Lung (tissue), 12 donors: ENCODE data around the gene CDK14. TPM values are rescaled to one million over a fixed set of nuclear protein-coding genes. Genes with fewer than 3 reads are reported as not detected.

ENCODE experiments used
- ATAC-seq: fragments of 200-7000 bp; cut with Tn5 transposase; one replicate; pipeline ENCODE4 v1.9.1; 2020; ENCODE audit warnings: moderate number of reproducible peaks; ENCODE audit not compliant: insufficient read depth, low FRiP score
- DNase-seq, 3 donors: peaks; one replicate each; pipeline ENCODE4 v3.0.0-alpha.2; 2013 to 2017
- H3K27ac ChIP-seq, 2 donors: one replicate each; pipeline ENCODE4 v1.5.1; 2013; ENCODE audit warnings: mild to moderate bottlenecking in 2 of 2, moderate library complexity in 2 of 2, control low read depth in 1 of 2, inconsistent platforms in 1 of 2, low read depth in 1 of 2, low read length in 1 of 2
- H3K27me3 ChIP-seq, 3 donors: one replicate each; pipeline ENCODE4 v1.5.1; 2013; ENCODE audit warnings: low read length in 2 of 3; ENCODE audit not compliant: control insufficient read depth in 3 of 3, insufficient read depth in 3 of 3
- H3K36me3 ChIP-seq, 4 donors: one replicate each; pipeline ENCODE4 v1.5.1; 2013; ENCODE audit warnings: low read length in 4 of 4, mild to moderate bottlenecking in 1 of 4, moderate library complexity in 1 of 4; ENCODE audit not compliant: control insufficient read depth in 4 of 4, insufficient read depth in 4 of 4
- H3K4me1 ChIP-seq, 5 donors: one replicate each; pipeline ENCODE4 v1.5.1; 2013; ENCODE audit warnings: low read length in 5 of 5, mild to moderate bottlenecking in 2 of 5, moderate library complexity in 1 of 5; ENCODE audit not compliant: control insufficient read depth in 5 of 5, insufficient read depth in 5 of 5
- H3K4me3 ChIP-seq: one replicate; pipeline ENCODE4 v1.5.1; 2013; ENCODE audit warnings: mild to moderate bottlenecking, control low read depth, moderate library complexity
- H3K9ac ChIP-seq, 2 donors: one replicate each; pipeline ENCODE4 v1.5.1; 2013; ENCODE audit warnings: low read length in 2 of 2, control low read depth in 1 of 2; ENCODE audit not compliant: insufficient read depth in 1 of 2
- H3K9me3 ChIP-seq, 4 donors: one replicate each; pipeline ENCODE4 v1.5.1; 2013; ENCODE audit warnings: low read length in 3 of 4, mild to moderate bottlenecking in 1 of 4, moderate library complexity in 1 of 4; ENCODE audit not compliant: control insufficient read depth in 4 of 4, insufficient read depth in 3 of 4
- WGBS, 2 donors: extraction: QIAGEN DNeasy Blood & Tissue Kit; methylation state at CpG; one replicate each; pipeline ENCODE4 v1.1.7; 2013; 5-methylcytosine and 5-hydroxymethylcytosine counted together
- polyA plus RNA-seq, 2 donors: library from polyadenylated mRNA; stranded (reverse); fragments of 200-250 nt; gene quantifications; one replicate each; pipeline ENCODE4 v1.2.1, GENCODE V29; 2013
- total RNA-seq, 2 donors: library from RNA; depleted of rRNA in 1 of 2; stranded (reverse); fragments of >200 nt in 1 of 2; gene quantifications; one replicate each; pipeline ENCODE4 v1.2.1, GENCODE V29; 2014 to 2021
- TF ChIP-seq, protein P1 (sequence below): IDR thresholded peaks from 2 replicates; pipeline ENCODE4 v1.5.1; 2012; ENCODE audit warnings: mild to moderate bottlenecking; ENCODE audit errors: control extremely low read depth, extremely low read depth
- donor health status: control.
- donor health status: control.
- donor health status: Bipolar disorder and iron deficiency.
- donor health status: healthy.
- donor health status: DM: yes; HTN: yes; CAD: no.

CDK14 gene
- total and polyA plus RNA-seq, 4 donors = 4.3 to 117 (median 18.9) TPM

DNA sequence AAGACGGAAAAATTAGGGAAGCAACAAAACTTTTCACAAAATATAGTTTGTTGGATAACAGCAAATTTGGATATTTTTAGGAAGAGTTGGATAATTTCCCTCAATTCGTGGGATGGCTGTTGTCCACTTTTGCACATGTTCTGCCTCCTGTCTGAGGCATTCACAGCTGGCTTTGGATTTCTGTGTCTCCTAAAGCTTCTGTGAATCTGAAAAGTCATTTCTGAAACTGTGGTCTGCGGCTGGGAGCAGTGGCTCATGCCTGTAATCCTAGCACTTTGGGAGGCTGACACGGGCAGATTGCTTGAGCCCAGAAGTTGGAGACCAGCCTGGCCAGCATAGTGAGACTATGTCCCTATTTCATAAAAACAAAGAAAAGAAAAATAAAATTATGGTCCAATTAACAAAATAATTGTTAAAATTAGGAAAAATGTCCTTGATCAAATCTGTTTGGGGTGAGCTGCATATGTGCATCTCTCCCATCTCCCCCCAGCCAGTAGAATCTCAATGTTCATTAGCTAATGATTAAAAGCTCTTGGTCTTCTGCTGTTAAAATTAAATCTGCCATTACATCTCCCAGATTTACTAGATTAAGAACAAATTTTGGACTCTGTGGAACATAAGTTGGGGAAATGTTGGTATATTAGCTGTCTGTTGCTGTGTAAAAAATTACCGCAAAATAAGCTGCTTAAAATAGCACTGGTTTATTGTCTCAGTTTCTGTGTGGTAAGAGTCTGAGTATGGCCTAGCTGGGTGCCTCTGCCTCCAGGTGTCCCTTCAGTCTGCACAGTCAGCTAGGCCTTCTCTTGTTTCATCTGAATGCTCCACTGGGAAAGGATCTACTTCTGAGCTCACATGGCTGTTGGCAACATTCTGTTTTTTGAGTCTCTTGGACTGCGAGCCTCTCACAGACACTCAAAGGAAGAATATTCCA, 336.1 kb downstream of the CDK14 start:
- Histone ChIP-seq H3K9me3 (no peaks in the 10 kb centered on the region), H3K36me3 (no peaks in the 10 kb centered on the region), H3K4me1 (peaks cover 0 to 5% (median 0%) of the 10 kb centered on the region in 5 donors), H3K27ac (no peak overlapping the region), H3K27me3 (no peaks in the 10 kb centered on the region), H3K4me3 (no peak overlapping the region), H3K9ac (no peak overlapping the region)
- WGBS, 2 donors = 92 to 93% methylated on average over 6 of the region's 6 CpGs
- TF ChIP-seq, protein P1, sequence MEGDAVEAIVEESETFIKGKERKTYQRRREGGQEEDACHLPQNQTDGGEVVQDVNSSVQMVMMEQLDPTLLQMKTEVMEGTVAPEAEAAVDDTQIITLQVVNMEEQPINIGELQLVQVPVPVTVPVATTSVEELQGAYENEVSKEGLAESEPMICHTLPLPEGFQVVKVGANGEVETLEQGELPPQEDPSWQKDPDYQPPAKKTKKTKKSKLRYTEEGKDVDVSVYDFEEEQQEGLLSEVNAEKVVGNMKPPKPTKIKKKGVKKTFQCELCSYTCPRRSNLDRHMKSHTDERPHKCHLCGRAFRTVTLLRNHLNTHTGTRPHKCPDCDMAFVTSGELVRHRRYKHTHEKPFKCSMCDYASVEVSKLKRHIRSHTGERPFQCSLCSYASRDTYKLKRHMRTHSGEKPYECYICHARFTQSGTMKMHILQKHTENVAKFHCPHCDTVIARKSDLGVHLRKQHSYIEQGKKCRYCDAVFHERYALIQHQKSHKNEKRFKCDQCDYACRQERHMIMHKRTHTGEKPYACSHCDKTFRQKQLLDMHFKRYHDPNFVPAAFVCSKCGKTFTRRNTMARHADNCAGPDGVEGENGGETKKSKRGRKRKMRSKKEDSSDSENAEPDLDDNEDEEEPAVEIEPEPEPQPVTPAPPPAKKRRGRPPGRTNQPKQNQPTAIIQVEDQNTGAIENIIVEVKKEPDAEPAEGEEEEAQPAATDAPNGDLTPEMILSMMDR = no peak
- ATAC-seq (no peak), DNase-seq (no peak)

DNA sequence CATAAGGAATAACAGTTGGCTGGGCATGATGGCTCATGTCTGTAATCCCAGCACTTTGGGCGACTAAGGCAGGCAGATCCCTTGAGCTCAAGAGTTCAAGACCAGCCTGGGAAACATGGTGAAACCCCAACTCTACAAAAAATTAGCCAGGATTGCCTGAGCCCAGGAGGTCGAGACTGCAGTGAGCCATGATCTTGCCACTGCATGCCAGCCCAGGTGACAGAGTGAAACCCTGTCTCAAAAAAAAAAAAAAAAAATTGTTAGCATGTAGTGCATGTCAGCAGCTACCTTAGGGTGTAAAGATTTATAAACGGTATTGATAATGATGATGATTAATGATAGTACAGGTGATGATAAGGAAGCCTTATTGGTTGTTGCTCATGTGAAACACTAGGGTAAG, 336.9 kb downstream of the CDK14 start:
- 95 to 96% methylated on average over 3 of the region's 3 CpGs for WGBS, 2 donors
- Histone ChIP-seq H3K4me1 (peaks cover 0 to 5% (median 0%) of the 10 kb centered on the region in 5 donors), H3K9me3 (no peaks in the 10 kb centered on the region), H3K9ac (no peak overlapping the region), H3K27ac (no peak overlapping the region), H3K4me3 (no peak overlapping the region), H3K36me3 (no peaks in the 10 kb centered on the region), H3K27me3 (no peaks in the 10 kb centered on the region)
- ATAC-seq = no peak
- TF ChIP-seq, protein P1 = no peak
- DNase-seq = no peak

DNA sequence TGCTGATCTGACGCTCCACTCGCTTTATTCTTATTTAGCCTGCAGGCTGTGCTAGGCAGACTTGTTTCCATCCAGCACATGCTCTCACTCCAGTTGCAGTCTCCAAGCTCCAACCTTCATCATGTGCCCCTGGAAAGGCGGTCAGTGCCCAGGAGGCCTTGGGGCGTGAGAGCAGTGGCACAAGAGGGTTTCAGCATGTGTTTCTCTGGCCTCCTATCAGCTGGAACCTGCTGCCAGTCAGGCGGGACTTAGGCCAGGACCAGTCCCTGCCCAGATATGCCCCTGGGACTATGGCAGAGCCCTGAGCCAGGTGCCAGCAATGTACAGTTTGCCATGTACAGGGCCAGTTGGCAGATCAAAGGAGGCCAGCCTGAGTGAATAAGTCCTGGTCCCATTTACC, 337.9 kb downstream of the CDK14 start:
- H3K9ac ChIP-seq = no peak overlapping the region
- H3K27ac ChIP-seq = no peak overlapping the region
- TF ChIP-seq, protein P1 = no peak
- no peaks in the 10 kb centered on the region for H3K9me3 ChIP-seq
- WGBS, 2 donors = 95 to 97% methylated on average over 5 of the region's 5 CpGs
- no peak overlapping the region for H3K4me3 ChIP-seq
- ATAC-seq = no peak
- no peaks in the 10 kb centered on the region for H3K36me3 ChIP-seq
- H3K4me1 ChIP-seq = peaks cover 0 to 2% (median 0%) of the 10 kb centered on the region in 5 donors
- no peak for DNase-seq
- H3K27me3 ChIP-seq = no peaks in the 10 kb centered on the region

DNA sequence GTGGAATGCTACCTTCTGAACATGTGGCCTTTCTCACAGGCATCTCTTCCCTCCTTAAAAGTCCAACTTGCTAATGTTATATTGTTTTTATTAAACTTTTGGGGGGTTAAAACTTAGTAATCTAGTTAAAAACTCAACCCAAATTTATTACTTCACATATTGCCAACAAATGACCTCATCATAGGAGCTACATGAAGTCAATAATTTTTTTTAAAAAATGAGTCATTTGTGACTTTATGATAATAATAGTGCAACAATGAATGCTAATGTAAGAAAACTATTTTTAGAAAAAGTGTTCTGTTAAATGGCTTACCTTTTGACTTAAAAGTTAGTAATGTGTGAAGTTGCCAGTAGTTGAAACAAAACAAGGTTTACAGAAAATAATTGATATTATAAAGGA, 342.2 kb downstream of the CDK14 start:
- no peak overlapping the region for H3K27ac ChIP-seq
- H3K9ac ChIP-seq = no peak overlapping the region
- DNase-seq (no peak), ATAC-seq (no peak)
- no peaks in the 10 kb centered on the region for H3K36me3 ChIP-seq
- H3K4me3 ChIP-seq = no peak overlapping the region
- no peaks in the 10 kb centered on the region for H3K27me3 ChIP-seq
- peaks cover 0 to 2% (median 0%) of the 10 kb centered on the region in 5 donors for H3K4me1 ChIP-seq
- TF ChIP-seq, protein P1 = no peak
- H3K9me3 ChIP-seq = no peaks in the 10 kb centered on the region
